Kidney (tissue), 22 donors: Measurements from ENCODE around the gene CCNG2. TPM values are rescaled to one million over a fixed set of nuclear protein-coding genes. Genes with fewer than 3 reads are reported as not detected.

Experiments
- DNase-seq, 5 donors: peaks; one replicate each; pipeline ENCODE4 v3.0.0-alpha.2; 2013 to 2020
- FAIRE-seq: peaks from 2 replicates; lab custom pipeline; 2012; peaks lifted over from hg19 to GRCh38; lab: Jason Lieb, UNC
- H3K27ac ChIP-seq, 2 donors: one replicate each; pipeline ENCODE4 v1.7.0; 2013; ENCODE audit warnings: low read depth in 2 of 2, low read length in 2 of 2, inconsistent platforms in 1 of 2
- H3K27me3 ChIP-seq: one replicate; pipeline ENCODE4 v1.7.1; 2013; ENCODE audit warnings: low read length, inconsistent platforms; ENCODE audit not compliant: control insufficient read depth, insufficient read depth
- H3K36me3 ChIP-seq, 3 donors: one replicate each; pipeline versions ENCODE4 v1.7.0 to v1.7.1; 2013; ENCODE audit warnings: low read length in 3 of 3, control low read depth in 1 of 3, inconsistent platforms in 1 of 3; ENCODE audit not compliant: insufficient read depth in 3 of 3, control insufficient read depth in 2 of 3
- H3K4me1 ChIP-seq, 3 donors: one replicate each; pipeline versions ENCODE4 v1.7.0 to v1.7.1; 2013; ENCODE audit warnings: low read length in 3 of 3, inconsistent platforms in 1 of 3, low read depth in 1 of 3; ENCODE audit not compliant: control insufficient read depth in 2 of 3, insufficient read depth in 2 of 3
- H3K4me3 ChIP-seq, 3 donors: one replicate each; pipeline versions ENCODE4 v1.7.0 to v1.8.1; 2013; ENCODE audit warnings: low read length in 3 of 3, control low read depth in 1 of 3, inconsistent platforms in 1 of 3
- H3K9ac ChIP-seq, 3 donors: one replicate each; pipeline versions ENCODE4 v1.7.0 to v1.7.1; 2013; ENCODE audit warnings: low read length in 3 of 3, control low read depth in 1 of 3, inconsistent platforms in 1 of 3
- H3K9me3 ChIP-seq, 3 donors: one replicate each; pipeline versions ENCODE4 v1.7.0 to v1.7.1; 2013; ENCODE audit warnings: low read length in 3 of 3, control low read depth in 1 of 3, inconsistent platforms in 1 of 3; ENCODE audit not compliant: control insufficient read depth in 2 of 3, insufficient read depth in 1 of 3
- intact Hi-C: fragments of 100-400 bp; cut with DNase I; formaldehyde crosslinking; loops from one replicate; pipeline ENCODE4 v1.11.1; 2022
- long read RNA-seq, 10 donors: library from polyadenylated mRNA in 1 of 10; unstranded in 1 of 10; transcript quantifications; one replicate each; pipeline ENCODE4 v2.0.0 and lab custom pipeline, GENCODE V29; 2021 to 2026
- polyA plus RNA-seq: library from polyadenylated mRNA; stranded (reverse); fragments of 350-450 nt; fragmentation: Illumina TruSeq; extraction: RNeasy Lipid Tissue Mini Kit (QIAGEN cat#74804); gene quantifications from one replicate; pipeline ENCODE4 v1.2.3, GENCODE V29; 2014; ENCODE audit warnings: low read depth, low replicate concordance; ENCODE audit not compliant: insufficient read depth
- total RNA-seq: library from RNA; stranded (reverse); fragmentation: NEBNext Ultra II Directional; extraction: Animal tissue kit (Norgen Biotek cat#: 25700); gene quantifications from one replicate; pipeline ENCODE4 v1.2.1, GENCODE V29; 2021
- TF ChIP-seq, protein P1 (sequence below): IDR thresholded peaks from 3 replicates; pipeline ENCODE4 v1.5.1; 2012; ENCODE audit warnings: mild to moderate bottlenecking, moderate library complexity, borderline replicate concordance; ENCODE audit not compliant: insufficient read depth; ENCODE audit errors: extremely low read depth
- donor health status: control.
- donor health status: control.
- donor health status: control.
- donor health status: control.
- donor health status: control.
- donor health status: DM: yes; HTN: yes; CAD: no.
- donor health status: Normal renal cell carcinoma (clear cell type).

Gene CCNG2, protein sequence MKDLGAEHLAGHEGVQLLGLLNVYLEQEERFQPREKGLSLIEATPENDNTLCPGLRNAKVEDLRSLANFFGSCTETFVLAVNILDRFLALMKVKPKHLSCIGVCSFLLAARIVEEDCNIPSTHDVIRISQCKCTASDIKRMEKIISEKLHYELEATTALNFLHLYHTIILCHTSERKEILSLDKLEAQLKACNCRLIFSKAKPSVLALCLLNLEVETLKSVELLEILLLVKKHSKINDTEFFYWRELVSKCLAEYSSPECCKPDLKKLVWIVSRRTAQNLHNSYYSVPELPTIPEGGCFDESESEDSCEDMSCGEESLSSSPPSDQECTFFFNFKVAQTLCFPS
- 75.8 TPM for total RNA-seq
- polyA plus RNA-seq, result 26.4 TPM
- long read RNA-seq, donor 1, full-length matches to known transcripts, result 16 of 16 reads
- long read RNA-seq, donor 1, partial matches to known transcripts, result 0 of 16 reads
- long read RNA-seq, donor 1, other reads (novel, unspliced or antisense), result 0 of 16 reads
- long read RNA-seq, donor 2, full-length matches to known transcripts, result 15 of 21 reads
- long read RNA-seq, donor 2, partial matches to known transcripts, result 6 of 21 reads
- long read RNA-seq, donor 2, other reads (novel, unspliced or antisense), result 0 of 21 reads
- long read RNA-seq, donor 3, full-length matches to known transcripts, result 24 of 193 reads
- long read RNA-seq, donor 3, partial matches to known transcripts, result 162 of 193 reads
- long read RNA-seq, donor 3, other reads (novel, unspliced or antisense), result 7 of 193 reads
- long read RNA-seq, donor 4, full-length matches to known transcripts, result 14 of 20 reads
- long read RNA-seq, donor 4, partial matches to known transcripts, result 0 of 20 reads
- long read RNA-seq, donor 4, other reads (novel, unspliced or antisense), result 6 of 20 reads
- long read RNA-seq, donor 5, full-length matches to known transcripts, result 1 of 1 reads
- long read RNA-seq, donor 5, partial matches to known transcripts, result 0 of 1 reads
- long read RNA-seq, donor 5, other reads (novel, unspliced or antisense), result 0 of 1 reads
- long read RNA-seq, donor 6, full-length matches to known transcripts, result 13 of 126 reads
- long read RNA-seq, donor 6, partial matches to known transcripts, result 113 of 126 reads
- long read RNA-seq, donor 6, other reads (novel, unspliced or antisense), result 0 of 126 reads
- long read RNA-seq, donor 7, full-length matches to known transcripts, result 53 of 75 reads
- long read RNA-seq, donor 7, partial matches to known transcripts, result 12 of 75 reads
- long read RNA-seq, donor 7, other reads (novel, unspliced or antisense), result 10 of 75 reads
- long read RNA-seq, donor 8, full-length matches to known transcripts, result 21 of 124 reads
- long read RNA-seq, donor 8, partial matches to known transcripts, result 103 of 124 reads
- long read RNA-seq, donor 8, other reads (novel, unspliced or antisense), result 0 of 124 reads
- long read RNA-seq, donor 9, full-length matches to known transcripts, result 8 of 8 reads
- long read RNA-seq, donor 9, partial matches to known transcripts, result 0 of 8 reads
- long read RNA-seq, donor 9, other reads (novel, unspliced or antisense), result 0 of 8 reads
- long read RNA-seq, donor 10, full-length matches to known transcripts, result 14 of 20 reads
- long read RNA-seq, donor 10, partial matches to known transcripts, result 6 of 20 reads
- long read RNA-seq, donor 10, other reads (novel, unspliced or antisense), result 0 of 20 reads

DNA sequence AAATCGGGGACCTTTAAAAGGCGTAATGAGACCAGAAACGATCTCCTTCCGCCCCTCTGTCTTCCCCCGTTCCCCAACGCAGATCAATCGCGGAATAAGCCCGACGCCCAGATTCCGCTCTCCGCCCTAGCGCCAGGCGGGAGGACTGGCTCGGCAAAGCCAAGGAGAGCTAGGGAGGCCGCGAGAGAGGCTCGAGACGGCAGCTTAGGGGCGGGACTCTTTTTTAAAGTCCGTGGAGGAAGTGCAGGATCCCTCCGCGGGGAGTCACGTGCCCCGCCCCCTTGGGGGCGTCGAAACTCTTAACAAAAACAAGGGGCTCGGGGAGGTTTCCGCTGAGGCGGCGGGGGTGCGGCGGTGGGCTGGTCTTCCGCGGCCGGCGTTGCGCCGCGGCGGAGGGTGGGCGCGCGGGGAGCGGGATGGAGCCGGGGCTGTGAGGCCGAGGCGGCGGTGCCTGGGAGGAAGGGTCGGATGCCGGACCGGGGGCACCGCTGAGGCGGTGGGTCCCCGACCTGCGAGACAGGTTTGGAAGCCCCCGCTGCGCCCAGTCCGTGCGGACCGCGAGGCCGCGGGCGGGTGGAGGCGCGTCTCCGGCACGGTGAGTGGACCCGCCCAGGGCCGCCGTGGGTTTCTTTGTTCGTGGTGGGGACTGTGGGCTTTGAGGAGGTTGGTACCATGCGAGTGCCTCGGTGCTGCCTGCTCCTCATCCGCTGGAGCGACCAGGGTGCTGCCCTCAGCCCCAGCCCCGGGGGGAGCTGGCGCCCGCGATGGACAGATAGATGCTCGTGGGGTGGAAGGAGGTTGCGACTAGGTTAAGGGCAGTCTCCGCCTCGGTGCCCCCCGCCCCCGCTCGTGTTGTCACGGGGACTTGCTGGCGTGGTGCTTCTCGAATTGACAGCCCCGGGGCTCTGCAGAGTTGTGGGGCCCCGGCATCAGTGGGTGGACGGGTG lies at the start of gene CCNG2:
Gene CCNG2 (plus strand): TSS at position 296 of the 947 bp plus-strand sequence. CDS start 1,326 bp downstream, outside the sequence.
- H3K9ac ChIP-seq, result peak within 1 kb of the TSS; percentile 68 to 85 (median 75)
- H3K27ac ChIP-seq, result peak within 1 kb of the TSS; percentile 95 to 96
- peak within 1 kb of the TSS; percentile 68 to 93 (median 88) for H3K4me3 ChIP-seq
- no peaks in the 10 kb centered on the region for H3K9me3 ChIP-seq
- intact Hi-C loops, result no loop called here
- peaks cover 6 to 8% (median 7%) of the 10 kb centered on the region in 3 donors for H3K36me3 ChIP-seq
- TF ChIP-seq, protein P1, sequence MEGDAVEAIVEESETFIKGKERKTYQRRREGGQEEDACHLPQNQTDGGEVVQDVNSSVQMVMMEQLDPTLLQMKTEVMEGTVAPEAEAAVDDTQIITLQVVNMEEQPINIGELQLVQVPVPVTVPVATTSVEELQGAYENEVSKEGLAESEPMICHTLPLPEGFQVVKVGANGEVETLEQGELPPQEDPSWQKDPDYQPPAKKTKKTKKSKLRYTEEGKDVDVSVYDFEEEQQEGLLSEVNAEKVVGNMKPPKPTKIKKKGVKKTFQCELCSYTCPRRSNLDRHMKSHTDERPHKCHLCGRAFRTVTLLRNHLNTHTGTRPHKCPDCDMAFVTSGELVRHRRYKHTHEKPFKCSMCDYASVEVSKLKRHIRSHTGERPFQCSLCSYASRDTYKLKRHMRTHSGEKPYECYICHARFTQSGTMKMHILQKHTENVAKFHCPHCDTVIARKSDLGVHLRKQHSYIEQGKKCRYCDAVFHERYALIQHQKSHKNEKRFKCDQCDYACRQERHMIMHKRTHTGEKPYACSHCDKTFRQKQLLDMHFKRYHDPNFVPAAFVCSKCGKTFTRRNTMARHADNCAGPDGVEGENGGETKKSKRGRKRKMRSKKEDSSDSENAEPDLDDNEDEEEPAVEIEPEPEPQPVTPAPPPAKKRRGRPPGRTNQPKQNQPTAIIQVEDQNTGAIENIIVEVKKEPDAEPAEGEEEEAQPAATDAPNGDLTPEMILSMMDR, result no peak
- no peak for FAIRE-seq
- H3K27me3 ChIP-seq, result no peaks in the 10 kb centered on the region
- peaks cover 2 to 4% (median 4%) of the 10 kb centered on the region in 3 donors for H3K4me1 ChIP-seq
- DNase-seq, result peak; percentile 96 to 98 (median 98)

DNA sequence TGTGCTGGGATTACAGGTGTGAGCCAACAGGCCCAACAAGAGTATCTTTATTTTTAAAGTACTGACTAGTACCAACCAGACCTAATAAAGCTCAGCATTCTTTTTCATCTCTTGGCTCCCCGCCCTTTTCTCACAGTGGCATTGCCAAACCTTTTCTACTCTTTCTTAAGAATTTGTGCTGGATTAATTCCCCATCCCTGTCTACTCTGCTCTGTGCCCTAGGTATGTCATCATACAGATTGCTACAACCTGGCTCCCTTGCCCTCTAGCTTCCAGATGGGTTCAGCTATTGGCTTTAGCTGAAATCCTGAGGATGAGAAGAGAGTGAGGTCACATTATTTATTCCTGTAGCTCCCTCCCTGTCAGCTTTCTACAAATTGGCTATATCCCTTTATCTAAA lies 46.3 kb upstream of the CCNG2 start:
- H3K4me3 ChIP-seq, result no peak overlapping the region
- H3K27me3 ChIP-seq, result no peaks in the 10 kb centered on the region
- TF ChIP-seq, protein P1, result no peak
- FAIRE-seq (no peak), DNase-seq (no peak)
- no peak overlapping the region for H3K9ac ChIP-seq
- intact Hi-C loops, result no loop called here
- H3K27ac ChIP-seq, result no peak overlapping the region
- H3K4me1 ChIP-seq, result no peaks in the 10 kb centered on the region
- H3K9me3 ChIP-seq, result no peaks in the 10 kb centered on the region
- H3K36me3 ChIP-seq, result no peaks in the 10 kb centered on the region
